GM23338 (cell line): ENCODE data around the gene EEF1AKMT2. TPM values are rescaled to one million over a fixed set of nuclear protein-coding genes. Genes with fewer than 3 reads are reported as not detected.

Experiments
- ATAC-seq: fragments of 200-7000 bp; cut with Tn5 transposase; 3 replicates; pipeline ENCODE4 v1.9.1; 2020
- DNase-seq: peaks from one replicate; pipeline ENCODE4 v3.0.0-alpha.2; 2015; ENCODE audit warnings: low spot score
- H2AFZ ChIP-seq: fragments of 200-600 bp; sonication (generic); 2 replicates; pipeline ENCODE4 v1.8.0; 2016; ENCODE audit warnings: antibody characterized with exemption, mild to moderate bottlenecking, moderate library complexity
- H3F3A ChIP-seq: fragments of 200-600 bp; sonication (generic); replicated peaks from 2 replicates; pipeline ENCODE4 v1.8.0; 2017; ENCODE audit warnings: antibody characterized with exemption, mixed run types, low read depth
- H3K27ac ChIP-seq: fragments of 200-600 bp; sonication (generic); 2 replicates; pipeline ENCODE4 v1.6.1; 2016; ENCODE audit warnings: low read depth
- H3K27me3 ChIP-seq: fragments of 200-600 bp; sonication (generic); 2 replicates; pipeline ENCODE4 v1.8.0; 2016; ENCODE audit warnings: mild to moderate bottlenecking, mixed run types, moderate library complexity; ENCODE audit not compliant: insufficient read depth
- H3K36me3 ChIP-seq: fragments of 200-600 bp; sonication (generic); 2 replicates; pipeline ENCODE4 v1.8.0; 2016; ENCODE audit warnings: mild to moderate bottlenecking; ENCODE audit not compliant: insufficient read depth
- H3K4me1 ChIP-seq: fragments of 200-600 bp; sonication (generic); 2 replicates; pipeline ENCODE4 v1.8.0; 2016; ENCODE audit warnings: mild to moderate bottlenecking, moderate library complexity; ENCODE audit not compliant: insufficient read depth
- H3K4me2 ChIP-seq: fragments of 200-600 bp; sonication (generic); 2 replicates; pipeline ENCODE4 v1.7.1; 2017; ENCODE audit warnings: mixed run types
- H3K4me3 ChIP-seq: fragments of 200-600 bp; sonication (generic); 2 replicates; pipeline ENCODE4 v1.6.1; 2016; ENCODE audit warnings: mixed run types
- H3K79me2 ChIP-seq: fragments of 200-600 bp; sonication (generic); replicated peaks from 2 replicates; pipeline ENCODE4 v1.8.0; 2017; ENCODE audit warnings: mild to moderate bottlenecking; ENCODE audit not compliant: insufficient read depth
- H3K9me2 ChIP-seq: fragments of 200-600 bp; sonication (generic); 2 replicates; pipeline ENCODE4 v1.8.0; 2017; ENCODE audit not compliant: insufficient read depth
- H4K20me1 ChIP-seq: fragments of 200-600 bp; sonication (generic); replicated peaks from 2 replicates; pipeline ENCODE4 v1.8.0; 2017; ENCODE audit warnings: mild to moderate bottlenecking; ENCODE audit not compliant: insufficient read depth
- H3K27ac Mint-ChIP-seq: 2 replicates; pipeline ENCODE4 v1.8.0; 2020; ENCODE audit warnings: inconsistent platforms, mild to moderate bottlenecking, moderate library complexity, mixed read lengths
- H3K27me3 Mint-ChIP-seq: 3 replicates; pipeline ENCODE4 v1.8.0; 2022; ENCODE audit warnings: low read depth, mild to moderate bottlenecking, moderate library complexity, mixed read lengths, inconsistent platforms; ENCODE audit not compliant: insufficient read depth, poor library complexity
- H3K36me3 Mint-ChIP-seq: 3 replicates; pipeline ENCODE4 v1.8.0; 2021; ENCODE audit warnings: low read depth, mild to moderate bottlenecking, inconsistent platforms, moderate library complexity, mixed read lengths
- H3K4me1 Mint-ChIP-seq: 3 replicates; pipeline ENCODE4 v1.8.0; 2020; ENCODE audit warnings: mild to moderate bottlenecking, inconsistent platforms, mixed read lengths
- H3K4me3 Mint-ChIP-seq: 3 replicates; pipeline ENCODE4 v1.8.0; 2021; ENCODE audit warnings: moderate library complexity, mild to moderate bottlenecking, inconsistent platforms, mixed read lengths
- H3K9me3 Mint-ChIP-seq: 3 replicates; pipeline ENCODE4 v1.8.0; 2020; ENCODE audit warnings: moderate library complexity, mild to moderate bottlenecking, inconsistent platforms, mixed read lengths
- CREB1 ChIP-seq: fragments of 250-450 bp; sonication (Bioruptor Pico); IDR thresholded peaks from 2 replicates; pipeline ENCODE4 v1.5.0; 2020; ENCODE audit warnings: low read depth, mild to moderate bottlenecking, moderate library complexity
- EZH2 ChIP-seq: fragments of 200-600 bp; sonication (generic); IDR thresholded peaks from one replicate; pipeline ENCODE4 v1.8.0; 2017; ENCODE audit warnings: antibody characterized with exemption, mild to moderate bottlenecking, low read depth; ENCODE audit not compliant: unreplicated experiment
- EZH2phosphoT487 ChIP-seq: fragments of 200-600 bp; sonication (generic); IDR thresholded peaks from one replicate; pipeline ENCODE4 v1.8.1; 2018; ENCODE audit warnings: antibody characterized with exemption; ENCODE audit not compliant: unreplicated experiment
- JUNB ChIP-seq: IDR thresholded peaks from one replicate; pipeline ENCODE4 v1.6.1; 2016; ENCODE audit warnings: antibody characterized with exemption; ENCODE audit not compliant: unreplicated experiment
- NANOG ChIP-seq: IDR thresholded peaks from 2 replicates; pipeline ENCODE4 v1.6.1; 2016; ENCODE audit warnings: antibody characterized with exemption, borderline replicate concordance
- POLR2AphosphoS5 ChIP-seq: IDR thresholded peaks from 2 replicates; pipeline ENCODE4 v1.6.1; 2016; ENCODE audit warnings: antibody characterized with exemption, low read depth
- STAT1 ChIP-seq: IDR thresholded peaks from one replicate; pipeline ENCODE4 v1.6.1; 2016; ENCODE audit warnings: antibody characterized with exemption; ENCODE audit not compliant: unreplicated experiment
- ZNF114 ChIP-seq: fragments of 250-450 bp; sonication (Bioruptor Pico); IDR thresholded peaks from 2 replicates; pipeline ENCODE4 v1.5.0; 2020; ENCODE audit warnings: mild to moderate bottlenecking, moderate library complexity
- ZNF331 ChIP-seq: fragments of 250-450 bp; sonication (Bioruptor Pico); IDR thresholded peaks from 2 replicates; pipeline ENCODE4 v1.5.0; 2020; ENCODE audit warnings: low read depth, mild to moderate bottlenecking, moderate library complexity
- polyA plus RNA-seq: library from polyadenylated mRNA; unstranded; fragments of >200 nt; fragmentation: Nextera tagmentation; extraction: Ambion mirVana; gene quantifications from 2 replicates; pipeline ENCODE4 v1.2.1, GENCODE V29; 2016
- total RNA-seq: library from RNA; depleted of rRNA; stranded (reverse); fragments of >200 nt; shearing (Covaris generic); gene quantifications from 2 replicates; pipeline ENCODE4 v1.2.3, GENCODE V29; 2014
- TF ChIP-seq, protein P1 (sequence below), 2 experiments: fragments of 200-600 bp in 1 of 2; sonication (generic) in 1 of 2; conservative IDR thresholded peaks; 2 replicates each; pipeline versions ENCODE4 v1.5.1 to v1.6.1; 2016 to 2017; ENCODE audit warnings: antibody characterized with exemption in 2 of 2, low read depth in 2 of 2, mild to moderate bottlenecking in 2 of 2, moderate library complexity in 1 of 2
- TF ChIP-seq, protein P2 (sequence below): IDR thresholded peaks from 2 replicates; pipeline ENCODE4 v1.6.1; 2016; ENCODE audit warnings: antibody characterized with exemption
- TF ChIP-seq, protein P3 (sequence below): fragments of 250-450 bp; sonication (Bioruptor Pico); IDR thresholded peaks from 2 replicates; pipeline ENCODE4 v1.5.0; 2020; ENCODE audit warnings: mild to moderate bottlenecking, moderate library complexity
- TF ChIP-seq, protein P4 (sequence below): IDR thresholded peaks from one replicate; pipeline ENCODE4 v1.6.1; 2018; ENCODE audit warnings: antibody characterized with exemption; ENCODE audit not compliant: unreplicated experiment

Gene EEF1AKMT2
- total and polyA plus RNA-seq, 2 experiments from 2014 or later = 35.0 to 38.0 TPM

DNA sequence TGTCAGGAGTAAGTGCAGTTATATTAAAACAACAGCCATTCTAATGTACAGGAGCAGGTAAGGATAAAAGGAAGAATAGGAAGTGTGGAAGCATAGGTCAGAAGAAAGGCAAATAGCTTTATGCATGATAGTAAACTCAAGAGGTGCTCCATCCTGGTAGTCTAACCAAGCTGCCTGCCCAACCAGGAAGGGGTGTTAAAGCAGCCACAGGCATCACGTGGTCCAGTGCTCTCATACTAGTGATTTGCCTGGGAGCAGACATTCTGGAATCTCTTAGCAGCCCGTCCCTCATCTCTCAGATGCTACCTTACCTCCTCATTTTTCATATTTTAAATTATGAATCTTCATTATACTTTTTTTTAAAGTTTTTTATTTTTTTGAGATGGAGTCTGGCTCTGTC lies 28.4 kb upstream of the EEF1AKMT2 start:
- Histone ChIP-seq H3K79me2 (no peaks in the 10 kb centered on the region), H2AFZ (no peak overlapping the region), H3K27me3 (no peaks in the 10 kb centered on the region), H3F3A (0 out of 2 replicates have a peak, but pooled peaks cover 4% of the 10 kb centered on the region), H4K20me1 (peaks cover 5% of the 10 kb centered on the region; the same call in 1 of the 2 replicates), H3K27ac (no peak overlapping the region), H3K4me1 (no peaks in the 10 kb centered on the region), H3K36me3 (no peaks in the 10 kb centered on the region), H3K4me2 (no peak overlapping the region), H3K4me3 (no peak overlapping the region), H3K9me2 (no peaks in the 10 kb centered on the region)
- Mint-ChIP-seq H3K9me3 (no peaks in the 10 kb centered on the region), H3K4me1 (no peaks in the 10 kb centered on the region), H3K36me3 (peaks cover 18% of the 10 kb centered on the region), H3K27me3 (peaks cover 3% of the 10 kb centered on the region), H3K4me3 (no peak overlapping the region), H3K27ac (no peak overlapping the region)
- ATAC-seq = no peak
- DNase-seq = no peak
- TF ChIP-seq JUNB (no peak), STAT1 (no peak), ZNF331 (no peak), CREB1 (no peak), NANOG (no peak), ZNF114 (CRISPR knock-in tag) (no peak), POLR2AphosphoS5 (no peak), EZH2phosphoT487 (no peak), EZH2 (no peak)
- TF ChIP-seq, protein P1, sequence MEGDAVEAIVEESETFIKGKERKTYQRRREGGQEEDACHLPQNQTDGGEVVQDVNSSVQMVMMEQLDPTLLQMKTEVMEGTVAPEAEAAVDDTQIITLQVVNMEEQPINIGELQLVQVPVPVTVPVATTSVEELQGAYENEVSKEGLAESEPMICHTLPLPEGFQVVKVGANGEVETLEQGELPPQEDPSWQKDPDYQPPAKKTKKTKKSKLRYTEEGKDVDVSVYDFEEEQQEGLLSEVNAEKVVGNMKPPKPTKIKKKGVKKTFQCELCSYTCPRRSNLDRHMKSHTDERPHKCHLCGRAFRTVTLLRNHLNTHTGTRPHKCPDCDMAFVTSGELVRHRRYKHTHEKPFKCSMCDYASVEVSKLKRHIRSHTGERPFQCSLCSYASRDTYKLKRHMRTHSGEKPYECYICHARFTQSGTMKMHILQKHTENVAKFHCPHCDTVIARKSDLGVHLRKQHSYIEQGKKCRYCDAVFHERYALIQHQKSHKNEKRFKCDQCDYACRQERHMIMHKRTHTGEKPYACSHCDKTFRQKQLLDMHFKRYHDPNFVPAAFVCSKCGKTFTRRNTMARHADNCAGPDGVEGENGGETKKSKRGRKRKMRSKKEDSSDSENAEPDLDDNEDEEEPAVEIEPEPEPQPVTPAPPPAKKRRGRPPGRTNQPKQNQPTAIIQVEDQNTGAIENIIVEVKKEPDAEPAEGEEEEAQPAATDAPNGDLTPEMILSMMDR (conservative IDR thresholded peaks at IDR 0.05; ENCODE audit: low read depth in 2 of 2) = no peak
- TF ChIP-seq, protein P2, sequence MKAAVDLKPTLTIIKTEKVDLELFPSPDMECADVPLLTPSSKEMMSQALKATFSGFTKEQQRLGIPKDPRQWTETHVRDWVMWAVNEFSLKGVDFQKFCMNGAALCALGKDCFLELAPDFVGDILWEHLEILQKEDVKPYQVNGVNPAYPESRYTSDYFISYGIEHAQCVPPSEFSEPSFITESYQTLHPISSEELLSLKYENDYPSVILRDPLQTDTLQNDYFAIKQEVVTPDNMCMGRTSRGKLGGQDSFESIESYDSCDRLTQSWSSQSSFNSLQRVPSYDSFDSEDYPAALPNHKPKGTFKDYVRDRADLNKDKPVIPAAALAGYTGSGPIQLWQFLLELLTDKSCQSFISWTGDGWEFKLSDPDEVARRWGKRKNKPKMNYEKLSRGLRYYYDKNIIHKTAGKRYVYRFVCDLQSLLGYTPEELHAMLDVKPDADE = no peak
- TF ChIP-seq, protein P3, sequence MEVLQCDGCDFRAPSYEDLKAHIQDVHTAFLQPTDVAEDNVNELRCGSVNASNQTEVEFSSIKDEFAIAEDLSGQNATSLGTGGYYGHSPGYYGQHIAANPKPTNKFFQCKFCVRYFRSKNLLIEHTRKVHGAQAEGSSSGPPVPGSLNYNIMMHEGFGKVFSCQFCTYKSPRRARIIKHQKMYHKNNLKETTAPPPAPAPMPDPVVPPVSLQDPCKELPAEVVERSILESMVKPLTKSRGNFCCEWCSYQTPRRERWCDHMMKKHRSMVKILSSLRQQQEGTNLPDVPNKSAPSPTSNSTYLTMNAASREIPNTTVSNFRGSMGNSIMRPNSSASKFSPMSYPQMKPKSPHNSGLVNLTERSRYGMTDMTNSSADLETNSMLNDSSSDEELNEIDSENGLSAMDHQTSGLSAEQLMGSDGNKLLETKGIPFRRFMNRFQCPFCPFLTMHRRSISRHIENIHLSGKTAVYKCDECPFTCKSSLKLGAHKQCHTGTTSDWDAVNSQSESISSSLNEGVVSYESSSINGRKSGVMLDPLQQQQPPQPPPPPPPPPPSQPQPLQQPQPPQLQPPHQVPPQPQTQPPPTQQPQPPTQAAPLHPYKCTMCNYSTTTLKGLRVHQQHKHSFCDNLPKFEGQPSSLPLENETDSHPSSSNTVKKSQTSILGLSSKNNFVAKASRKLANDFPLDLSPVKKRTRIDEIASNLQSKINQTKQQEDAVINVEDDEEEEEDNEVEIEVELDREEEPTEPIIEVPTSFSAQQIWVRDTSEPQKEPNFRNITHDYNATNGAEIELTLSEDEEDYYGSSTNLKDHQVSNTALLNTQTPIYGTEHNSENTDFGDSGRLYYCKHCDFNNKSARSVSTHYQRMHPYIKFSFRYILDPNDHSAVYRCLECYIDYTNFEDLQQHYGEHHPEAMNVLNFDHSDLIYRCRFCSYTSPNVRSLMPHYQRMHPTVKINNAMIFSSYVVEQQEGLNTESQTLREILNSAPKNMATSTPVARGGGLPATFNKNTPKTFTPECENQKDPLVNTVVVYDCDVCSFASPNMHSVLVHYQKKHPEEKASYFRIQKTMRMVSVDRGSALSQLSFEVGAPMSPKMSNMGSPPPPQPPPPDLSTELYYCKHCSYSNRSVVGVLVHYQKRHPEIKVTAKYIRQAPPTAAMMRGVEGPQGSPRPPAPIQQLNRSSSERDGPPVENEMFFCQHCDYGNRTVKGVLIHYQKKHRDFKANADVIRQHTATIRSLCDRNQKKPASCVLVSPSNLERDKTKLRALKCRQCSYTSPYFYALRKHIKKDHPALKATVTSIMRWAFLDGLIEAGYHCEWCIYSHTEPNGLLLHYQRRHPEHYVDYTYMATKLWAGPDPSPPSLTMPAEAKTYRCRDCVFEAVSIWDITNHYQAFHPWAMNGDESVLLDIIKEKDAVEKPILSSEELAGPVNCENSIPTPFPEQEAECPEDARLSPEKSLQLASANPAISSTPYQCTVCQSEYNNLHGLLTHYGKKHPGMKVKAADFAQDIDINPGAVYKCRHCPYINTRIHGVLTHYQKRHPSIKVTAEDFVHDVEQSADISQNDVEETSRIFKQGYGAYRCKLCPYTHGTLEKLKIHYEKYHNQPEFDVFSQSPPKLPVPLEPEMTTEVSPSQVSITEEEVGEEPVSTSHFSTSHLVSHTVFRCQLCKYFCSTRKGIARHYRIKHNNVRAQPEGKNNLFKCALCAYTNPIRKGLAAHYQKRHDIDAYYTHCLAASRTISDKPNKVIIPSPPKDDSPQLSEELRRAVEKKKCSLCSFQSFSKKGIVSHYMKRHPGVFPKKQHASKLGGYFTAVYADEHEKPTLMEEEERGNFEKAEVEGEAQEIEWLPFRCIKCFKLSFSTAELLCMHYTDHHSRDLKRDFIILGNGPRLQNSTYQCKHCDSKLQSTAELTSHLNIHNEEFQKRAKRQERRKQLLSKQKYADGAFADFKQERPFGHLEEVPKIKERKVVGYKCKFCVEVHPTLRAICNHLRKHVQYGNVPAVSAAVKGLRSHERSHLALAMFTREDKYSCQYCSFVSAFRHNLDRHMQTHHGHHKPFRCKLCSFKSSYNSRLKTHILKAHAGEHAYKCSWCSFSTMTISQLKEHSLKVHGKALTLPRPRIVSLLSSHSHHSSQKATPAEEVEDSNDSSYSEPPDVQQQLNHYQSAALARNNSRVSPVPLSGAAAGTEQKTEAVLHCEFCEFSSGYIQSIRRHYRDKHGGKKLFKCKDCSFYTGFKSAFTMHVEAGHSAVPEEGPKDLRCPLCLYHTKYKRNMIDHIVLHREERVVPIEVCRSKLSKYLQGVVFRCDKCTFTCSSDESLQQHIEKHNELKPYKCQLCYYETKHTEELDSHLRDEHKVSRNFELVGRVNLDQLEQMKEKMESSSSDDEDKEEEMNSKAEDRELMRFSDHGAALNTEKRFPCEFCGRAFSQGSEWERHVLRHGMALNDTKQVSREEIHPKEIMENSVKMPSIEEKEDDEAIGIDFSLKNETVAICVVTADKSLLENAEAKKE (CRISPR knock-in tag) = no peak
- TF ChIP-seq, protein P4, sequence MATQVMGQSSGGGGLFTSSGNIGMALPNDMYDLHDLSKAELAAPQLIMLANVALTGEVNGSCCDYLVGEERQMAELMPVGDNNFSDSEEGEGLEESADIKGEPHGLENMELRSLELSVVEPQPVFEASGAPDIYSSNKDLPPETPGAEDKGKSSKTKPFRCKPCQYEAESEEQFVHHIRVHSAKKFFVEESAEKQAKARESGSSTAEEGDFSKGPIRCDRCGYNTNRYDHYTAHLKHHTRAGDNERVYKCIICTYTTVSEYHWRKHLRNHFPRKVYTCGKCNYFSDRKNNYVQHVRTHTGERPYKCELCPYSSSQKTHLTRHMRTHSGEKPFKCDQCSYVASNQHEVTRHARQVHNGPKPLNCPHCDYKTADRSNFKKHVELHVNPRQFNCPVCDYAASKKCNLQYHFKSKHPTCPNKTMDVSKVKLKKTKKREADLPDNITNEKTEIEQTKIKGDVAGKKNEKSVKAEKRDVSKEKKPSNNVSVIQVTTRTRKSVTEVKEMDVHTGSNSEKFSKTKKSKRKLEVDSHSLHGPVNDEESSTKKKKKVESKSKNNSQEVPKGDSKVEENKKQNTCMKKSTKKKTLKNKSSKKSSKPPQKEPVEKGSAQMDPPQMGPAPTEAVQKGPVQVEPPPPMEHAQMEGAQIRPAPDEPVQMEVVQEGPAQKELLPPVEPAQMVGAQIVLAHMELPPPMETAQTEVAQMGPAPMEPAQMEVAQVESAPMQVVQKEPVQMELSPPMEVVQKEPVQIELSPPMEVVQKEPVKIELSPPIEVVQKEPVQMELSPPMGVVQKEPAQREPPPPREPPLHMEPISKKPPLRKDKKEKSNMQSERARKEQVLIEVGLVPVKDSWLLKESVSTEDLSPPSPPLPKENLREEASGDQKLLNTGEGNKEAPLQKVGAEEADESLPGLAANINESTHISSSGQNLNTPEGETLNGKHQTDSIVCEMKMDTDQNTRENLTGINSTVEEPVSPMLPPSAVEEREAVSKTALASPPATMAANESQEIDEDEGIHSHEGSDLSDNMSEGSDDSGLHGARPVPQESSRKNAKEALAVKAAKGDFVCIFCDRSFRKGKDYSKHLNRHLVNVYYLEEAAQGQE = no peak
